Measurements from ENCODE around the gene PRKG1.

The PRKG1 gene

DNA sequence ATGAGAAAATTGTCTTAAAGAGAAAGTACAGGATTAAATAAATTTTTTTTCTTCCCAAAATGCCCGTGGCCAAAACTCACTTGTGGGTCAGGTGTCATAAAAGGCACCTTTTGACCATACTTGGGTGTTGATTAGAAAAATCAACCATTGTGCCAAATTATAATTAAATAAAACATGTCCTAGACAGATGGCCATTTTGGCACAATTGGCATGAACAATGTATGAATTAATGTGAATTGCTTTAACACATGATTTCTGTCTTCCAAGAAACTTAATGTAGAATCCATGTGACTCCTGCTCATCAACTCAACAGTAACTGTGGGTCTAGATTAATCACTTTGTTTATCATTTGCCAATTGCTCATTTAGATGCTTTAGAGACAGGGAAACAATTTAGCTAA lies 561.1 kb downstream of the PRKG1 start:
- Histone ChIP-seq H3K4me2 (ENCODE audit: low read depth, low read length, poor library complexity, severe bottlenecking) (no peak overlapping the region), H2AFZ (ENCODE audit: low read depth, low read length, severe bottlenecking) (no peak overlapping the region), H3K79me2 (ENCODE audit: insufficient read depth, low read length) (no peaks in the 10 kb centered on the region), H3K36me3 (ENCODE audit: low read length) (no peaks in the 10 kb centered on the region), H3K4me3 (ENCODE audit: insufficient read depth, low read length, poor library complexity, severe bottlenecking) (no peak overlapping the region), H3K9me3 (ENCODE audit: insufficient read depth, low read length) (no peaks in the 10 kb centered on the region), H3K27me3 (ENCODE audit: low read length) (no peaks in the 10 kb centered on the region), H4K20me1 (ENCODE audit: low read depth, low read length) (no peaks in the 10 kb centered on the region), H3K9ac (ENCODE audit: low read length) (no peak overlapping the region), H3K9me2 (replicated peaks; ENCODE audit: insufficient read depth, low read length) (no peaks in the 10 kb centered on the region), H3F3A (ENCODE audit: insufficient read depth) (no peaks in the 10 kb centered on the region), H3K27ac (ENCODE audit: low read depth, low read length) (no peak overlapping the region)
- TF ChIP-seq EZH2phosphoT487 (conservative IDR thresholded peaks at IDR 0.05; ENCODE audit: low read length) (no peak), CTCF (IDR thresholded peaks at IDR 0.05; ENCODE audit: insufficient read depth, low read length, poor library complexity, severe bottlenecking) (no peak)

- no peaks in the 10 kb centered on the region for H4K20me1 ChIP-seq (ENCODE audit: low read depth, low read length)
- H3K9ac ChIP-seq (ENCODE audit: low read length) = no peak overlapping the region
- H3K27me3 ChIP-seq (ENCODE audit: low read length) = no peaks in the 10 kb centered on the region
- H3K27ac ChIP-seq (ENCODE audit: low read depth, low read length) = no peak overlapping the region
- no peaks in the 10 kb centered on the region for H3K36me3 ChIP-seq (ENCODE audit: low read length)
- H3K4me3 ChIP-seq (ENCODE audit: insufficient read depth, low read length, poor library complexity, severe bottlenecking) = no peak overlapping the region
- no peaks in the 10 kb centered on the region for H3K79me2 ChIP-seq (ENCODE audit: insufficient read depth, low read length)
- no peaks in the 10 kb centered on the region for H3K9me2 ChIP-seq (replicated peaks; ENCODE audit: insufficient read depth, low read length)
- TF ChIP-seq EZH2phosphoT487 (conservative IDR thresholded peaks at IDR 0.05; ENCODE audit: low read length) (no peak), CTCF (IDR thresholded peaks at IDR 0.05; ENCODE audit: insufficient read depth, low read length, poor library complexity, severe bottlenecking) (no peak)
- H2AFZ ChIP-seq (ENCODE audit: low read depth, low read length, severe bottlenecking) = no peak overlapping the region
- no peaks in the 10 kb centered on the region for H3F3A ChIP-seq (ENCODE audit: insufficient read depth)
- no peak overlapping the region for H3K4me2 ChIP-seq (ENCODE audit: low read depth, low read length, poor library complexity, severe bottlenecking)
- H3K9me3 ChIP-seq (ENCODE audit: insufficient read depth, low read length) = no peaks in the 10 kb centered on the region
These were observed 563.9 kb downstream of the PRKG1 start for GRCh38 chr10:51638211-51638610.

DNA sequence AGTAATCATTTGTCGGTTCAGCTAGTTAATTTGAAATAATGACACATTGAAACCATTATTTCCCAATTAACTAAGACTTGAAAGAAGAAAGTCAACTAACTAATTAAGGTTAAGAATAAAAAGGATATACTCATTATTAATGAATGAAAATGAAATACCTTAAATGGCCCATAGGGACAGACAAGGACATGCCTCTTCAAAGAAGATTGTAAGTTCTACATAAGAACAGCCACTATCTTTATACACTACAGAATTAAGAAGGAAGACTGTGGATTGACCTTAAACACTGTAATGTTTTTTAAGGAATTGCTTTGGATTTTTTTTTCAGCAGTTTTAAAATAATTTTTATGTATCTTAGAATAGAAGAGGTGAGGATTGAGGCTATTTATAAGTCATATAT lies 564.5 kb downstream of the PRKG1 start:
- Histone ChIP-seq H3K27ac (ENCODE audit: low read depth, low read length) (no peak overlapping the region), H3K9me2 (replicated peaks; ENCODE audit: insufficient read depth, low read length) (no peaks in the 10 kb centered on the region), H3K4me3 (ENCODE audit: insufficient read depth, low read length, poor library complexity, severe bottlenecking) (no peak overlapping the region), H4K20me1 (ENCODE audit: low read depth, low read length) (no peaks in the 10 kb centered on the region), H2AFZ (ENCODE audit: low read depth, low read length, severe bottlenecking) (no peak overlapping the region), H3K4me2 (ENCODE audit: low read depth, low read length, poor library complexity, severe bottlenecking) (no peak overlapping the region), H3K9me3 (ENCODE audit: insufficient read depth, low read length) (no peaks in the 10 kb centered on the region), H3F3A (ENCODE audit: insufficient read depth) (no peaks in the 10 kb centered on the region), H3K27me3 (ENCODE audit: low read length) (no peaks in the 10 kb centered on the region), H3K79me2 (ENCODE audit: insufficient read depth, low read length) (no peaks in the 10 kb centered on the region), H3K9ac (ENCODE audit: low read length) (no peak overlapping the region), H3K36me3 (ENCODE audit: low read length) (no peaks in the 10 kb centered on the region)
- no peak for TF ChIP-seq CTCF (IDR thresholded peaks at IDR 0.05; ENCODE audit: insufficient read depth, low read length, poor library complexity, severe bottlenecking)
